Peyer's patch (tissue), 4 donors: Measurements from ENCODE around the gene FAM3C. TPM values are rescaled to one million over a fixed set of nuclear protein-coding genes. Genes with fewer than 3 reads are reported as not detected.
"Not testable (repeated sequence)": the region's sequence is repeated elsewhere in the genome, so short reads cannot be mapped to it uniquely, and the experiment has no call there.

Source experiments
- DNase-seq, 3 donors: peaks; one replicate each; pipeline ENCODE4 v3.0.0-alpha.2; 2017 to 2019
- H3K27ac ChIP-seq, 4 donors: fragments of 200-600 bp; sonication (generic); one replicate each; pipeline ENCODE4 v1.5.1; 2016 to 2019
- H3K27me3 ChIP-seq, 2 donors: fragments of 200-600 bp; sonication (generic); one replicate each; pipeline ENCODE4 v1.5.1; 2019
- H3K36me3 ChIP-seq, 3 donors: fragments of 200-600 bp; sonication (generic); one replicate each; pipeline ENCODE4 v1.5.1; 2016 to 2019
- H3K4me1 ChIP-seq, 4 donors: fragments of 200-600 bp; sonication (generic); one replicate each; pipeline ENCODE4 v1.5.1; 2016 to 2019
- H3K4me3 ChIP-seq, 4 donors: fragments of 200-600 bp; sonication (generic); 1 replicate in 3 of 4; 2 replicates in 1 of 4; pipeline ENCODE4 v1.5.1; 2016 to 2019; ENCODE audit warnings: mild to moderate bottlenecking in 1 of 4
- H3K9me3 ChIP-seq, 4 donors: fragments of 200-600 bp; sonication (generic); one replicate each; pipeline ENCODE4 v1.5.1; 2016 to 2019; ENCODE audit warnings: mild to moderate bottlenecking in 1 of 4
- CTCF ChIP-seq, 6 experiments: fragments of 450-650 bp in 4 of 6; fragments of 200-600 bp in 2 of 6; sonication (generic) in 1 of 6; IDR thresholded peaks; one replicate each; pipeline ENCODE4 v1.5.1; 2017 to 2019; ENCODE audit warnings: antibody characterized with exemption in 6 of 6, mild to moderate bottlenecking in 3 of 6, moderate library complexity in 1 of 6
- POLR2A ChIP-seq, 2 donors: fragments of 450-650 bp; IDR thresholded peaks; one replicate each; pipeline ENCODE4 v1.5.1; 2017; ENCODE audit warnings: antibody characterized with exemption in 2 of 2, mild to moderate bottlenecking in 2 of 2, moderate library complexity in 2 of 2
- total RNA-seq, 4 donors: library from RNA; depleted of rRNA; stranded (reverse); fragments of >200 nt; gene quantifications; one replicate each; pipeline ENCODE4 v1.1.0, GENCODE V29; 2016

FAM3C gene
- total RNA-seq, 4 donors from 2014 or later, result 20.6 to 204 (median 149) TPM

- Histone ChIP-seq H3K27ac (no peak overlapping the region), H3K4me3 (no peak overlapping the region), H3K27me3 (peaks cover 0 to 4% of the 10 kb centered on the region in 2 donors), H3K4me1 (peaks cover 0 to under 1% (median 0%) of the 10 kb centered on the region in 4 donors), H3K9me3 (no peaks in the 10 kb centered on the region), H3K36me3 (no peaks in the 10 kb centered on the region)
- DNase-seq, result no peak
- no peak for TF ChIP-seq CTCF (IDR thresholded peaks at IDR 0.05)
- TF ChIP-seq POLR2A (IDR thresholded peaks at IDR 0.05), result no peak
Observed at GRCh38 chr7:121323515-121324302, 72.4 kb downstream of the FAM3C start.

GRCh38 chr7:121322460-121322859 lies 73.6 kb downstream of the FAM3C start:
- H3K27me3 ChIP-seq, result no peaks in the 10 kb centered on the region
- TF ChIP-seq POLR2A (IDR thresholded peaks at IDR 0.05) (no peak), CTCF (IDR thresholded peaks at IDR 0.05) (no peak)
- no peaks in the 10 kb centered on the region for H3K9me3 ChIP-seq
- H3K4me1 ChIP-seq, result no peaks in the 10 kb centered on the region
- no peak for DNase-seq
- H3K36me3 ChIP-seq, result no peaks in the 10 kb centered on the region
- H3K27ac ChIP-seq, result no peak overlapping the region
- no peak overlapping the region for H3K4me3 ChIP-seq

GRCh38 chr7:121315170-121315569 lies 80.9 kb downstream of the FAM3C start:
- H3K36me3 ChIP-seq, DNase-seq, H3K27me3 ChIP-seq, H3K4me3 ChIP-seq, H3K4me1 ChIP-seq, H3K27ac ChIP-seq, H3K9me3 ChIP-seq: not testable (repeated sequence)

- Histone ChIP-seq H3K27me3 (no peaks in the 10 kb centered on the region), H3K27ac (peak overlapping the region in 2 of 4 donors; percentile 2 to 11), H3K4me3 (peak overlapping the region in 1 of 4 donors; percentile 1), H3K36me3 (no peaks in the 10 kb centered on the region), H3K4me1 (no peaks in the 10 kb centered on the region), H3K9me3 (no peaks in the 10 kb centered on the region)
- no peak for DNase-seq
- TF ChIP-seq POLR2A (IDR thresholded peaks at IDR 0.05), result no peak
- no peak for TF ChIP-seq CTCF (IDR thresholded peaks at IDR 0.05)
Observed at GRCh38 chr7:121313793-121314676, 82.1 kb downstream of the FAM3C start.

GRCh38 chr7:121313220-121313792 lies 82.8 kb downstream of the FAM3C start:
- Histone ChIP-seq H3K27me3 (no peaks in the 10 kb centered on the region), H3K4me3 (no peak overlapping the region), H3K36me3 (no peaks in the 10 kb centered on the region), H3K4me1 (no peaks in the 10 kb centered on the region), H3K9me3 (no peaks in the 10 kb centered on the region), H3K27ac (peak overlapping the region in 1 of 4 donors; percentile 11)
- DNase-seq, result no peak
- TF ChIP-seq POLR2A (IDR thresholded peaks at IDR 0.05) (no peak), CTCF (IDR thresholded peaks at IDR 0.05) (no peak)
